ENCODE measurements around the gene ADCY5. TPM values are rescaled to one million over a fixed set of nuclear protein-coding genes. Genes with fewer than 3 reads are reported as not detected.

The ADCY5 gene
- polyA plus RNA-seq, 4 donors, result 0.67 to 6.9 (median 5.0) TPM

- H3K36me3 ChIP-seq (ENCODE audit: control insufficient read depth in 3 of 3, insufficient read depth in 2 of 3, low read depth in 1 of 3, low read length in 3 of 3), result peaks cover 0 to 53% (median 0%) of the 10 kb centered on the region in 3 donors
- H3K27me3 ChIP-seq (ENCODE audit: control insufficient read depth in 3 of 3, insufficient read depth in 3 of 3, low read length in 3 of 3), result no peaks in the 10 kb centered on the region
- WGBS, 3 donors, result 66 to 79% (median 68%) methylated on average over 9 of the region's 9 CpGs
- H3K9me3 ChIP-seq (ENCODE audit: control insufficient read depth in 2 of 2, insufficient read depth in 1 of 2, low read depth in 1 of 2, low read length in 1 of 2), result no peaks in the 10 kb centered on the region
- no peak overlapping the region for H3K27ac ChIP-seq (ENCODE audit: low read depth in 1 of 3, low read length in 2 of 3)
- no peaks in the 10 kb centered on the region for H3K4me1 ChIP-seq (ENCODE audit: control insufficient read depth in 3 of 3, insufficient read depth in 2 of 3, low read depth in 1 of 3, low read length in 2 of 3)
- DNase-seq (no peak), FAIRE-seq (no peak)
- no peak overlapping the region for H3K4me3 ChIP-seq (ENCODE audit: low read depth in 1 of 3, low read length in 3 of 3)
Observed at GRCh38 chr3:123285066-123285465, 163.8 kb downstream of the ADCY5 start.

- Histone ChIP-seq H3K4me1 (ENCODE audit: control insufficient read depth in 3 of 3, insufficient read depth in 2 of 3, low read depth in 1 of 3, low read length in 2 of 3) (no peaks in the 10 kb centered on the region), H3K36me3 (ENCODE audit: control insufficient read depth in 3 of 3, insufficient read depth in 2 of 3, low read depth in 1 of 3, low read length in 3 of 3) (peaks cover 0 to 47% (median 0%) of the 10 kb centered on the region in 3 donors), H3K4me3 (ENCODE audit: low read depth in 1 of 3, low read length in 3 of 3) (no peak overlapping the region), H3K27ac (ENCODE audit: low read depth in 1 of 3, low read length in 2 of 3) (no peak overlapping the region), H3K27me3 (ENCODE audit: control insufficient read depth in 3 of 3, insufficient read depth in 3 of 3, low read length in 3 of 3) (no peaks in the 10 kb centered on the region), H3K9me3 (ENCODE audit: control insufficient read depth in 2 of 2, insufficient read depth in 1 of 2, low read depth in 1 of 2, low read length in 1 of 2) (no peaks in the 10 kb centered on the region)
- FAIRE-seq, result no peak
- WGBS, 3 donors, result 60 to 85% (median 68%) methylated on average over 18 of the region's 18 CpGs
- DNase-seq, result peak in 1 of 2 donors; percentile 11
Observed at GRCh38 chr3:123284399-123285010, 164.4 kb downstream of the ADCY5 start.

- no peaks in the 10 kb centered on the region for H3K27me3 ChIP-seq (ENCODE audit: control insufficient read depth in 3 of 3, insufficient read depth in 3 of 3, low read length in 3 of 3)
- H3K27ac ChIP-seq (ENCODE audit: low read depth in 1 of 3, low read length in 2 of 3), result no peak overlapping the region
- H3K4me1 ChIP-seq (ENCODE audit: control insufficient read depth in 3 of 3, insufficient read depth in 2 of 3, low read depth in 1 of 3, low read length in 2 of 3), result no peaks in the 10 kb centered on the region
- no peaks in the 10 kb centered on the region for H3K9me3 ChIP-seq (ENCODE audit: control insufficient read depth in 2 of 2, insufficient read depth in 1 of 2, low read depth in 1 of 2, low read length in 1 of 2)
- DNase-seq, result no peak
- WGBS, 3 donors, result 83 to 86% (median 86%) methylated on average over 17 of the region's 17 CpGs
- H3K36me3 ChIP-seq (ENCODE audit: control insufficient read depth in 3 of 3, insufficient read depth in 2 of 3, low read depth in 1 of 3, low read length in 3 of 3), result peaks cover 0 to 43% (median 0%) of the 10 kb centered on the region in 3 donors
- H3K4me3 ChIP-seq (ENCODE audit: low read depth in 1 of 3, low read length in 3 of 3), result no peak overlapping the region
- no peak for FAIRE-seq
Observed at GRCh38 chr3:123283657-123284398, 165.1 kb downstream of the ADCY5 start.

DNA sequence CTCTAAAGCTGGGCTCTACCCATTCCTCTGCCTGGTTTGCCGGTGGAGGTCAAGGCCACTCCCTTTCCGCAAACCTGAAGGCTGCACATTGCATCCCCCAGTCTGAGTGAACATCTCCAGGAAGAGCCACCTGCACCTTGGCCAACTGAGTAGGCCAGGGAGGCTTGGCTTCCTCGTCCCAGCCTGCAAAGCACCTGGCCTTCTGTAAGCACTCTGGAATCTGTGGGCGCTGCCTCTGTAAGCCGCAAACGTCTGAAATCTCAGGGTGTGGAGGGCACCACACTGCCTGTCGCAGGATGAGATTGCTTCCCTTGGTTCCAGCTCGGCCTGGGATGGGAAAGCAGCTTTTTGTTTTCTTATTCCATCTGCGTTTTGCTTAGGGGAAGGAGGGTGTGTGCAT lies 165.8 kb downstream of the ADCY5 start:
- 54 to 75% (median 66%) methylated on average over 9 of the region's 9 CpGs for WGBS, 3 donors
- DNase-seq (no peak), FAIRE-seq (no peak)
- Histone ChIP-seq H3K9me3 (ENCODE audit: control insufficient read depth in 2 of 2, insufficient read depth in 1 of 2, low read depth in 1 of 2, low read length in 1 of 2) (no peaks in the 10 kb centered on the region), H3K27ac (ENCODE audit: low read depth in 1 of 3, low read length in 2 of 3) (no peak overlapping the region), H3K4me3 (ENCODE audit: low read depth in 1 of 3, low read length in 3 of 3) (no peak overlapping the region), H3K36me3 (ENCODE audit: control insufficient read depth in 3 of 3, insufficient read depth in 2 of 3, low read depth in 1 of 3, low read length in 3 of 3) (peaks cover 0 to 45% (median 0%) of the 10 kb centered on the region in 3 donors), H3K27me3 (ENCODE audit: control insufficient read depth in 3 of 3, insufficient read depth in 3 of 3, low read length in 3 of 3) (no peaks in the 10 kb centered on the region), H3K4me1 (ENCODE audit: control insufficient read depth in 3 of 3, insufficient read depth in 2 of 3, low read depth in 1 of 3, low read length in 2 of 3) (no peaks in the 10 kb centered on the region)

- FAIRE-seq, result no peak
- Histone ChIP-seq H3K4me3 (ENCODE audit: low read depth in 1 of 3, low read length in 3 of 3) (no peak overlapping the region), H3K27ac (ENCODE audit: low read depth in 1 of 3, low read length in 2 of 3) (no peak overlapping the region), H3K4me1 (ENCODE audit: control insufficient read depth in 3 of 3, insufficient read depth in 2 of 3, low read depth in 1 of 3, low read length in 2 of 3) (no peaks in the 10 kb centered on the region), H3K9me3 (ENCODE audit: control insufficient read depth in 2 of 2, insufficient read depth in 1 of 2, low read depth in 1 of 2, low read length in 1 of 2) (no peaks in the 10 kb centered on the region), H3K36me3 (ENCODE audit: control insufficient read depth in 3 of 3, insufficient read depth in 2 of 3, low read depth in 1 of 3, low read length in 3 of 3) (peaks cover 0 to 43% (median 0%) of the 10 kb centered on the region in 3 donors), H3K27me3 (ENCODE audit: control insufficient read depth in 3 of 3, insufficient read depth in 3 of 3, low read length in 3 of 3) (no peaks in the 10 kb centered on the region)
- no peak for DNase-seq
- 84 to 87% (median 85%) methylated on average over 8 of the region's 8 CpGs for whole genome bisulfite sequencing, 3 donors
Observed at GRCh38 chr3:123282461-123282860, 166.4 kb downstream of the ADCY5 start.

GRCh38 chr3:123281929-123282328 lies 167.0 kb downstream of the ADCY5 start:
- Histone ChIP-seq H3K27me3 (ENCODE audit: control insufficient read depth in 3 of 3, insufficient read depth in 3 of 3, low read length in 3 of 3) (no peaks in the 10 kb centered on the region), H3K4me1 (ENCODE audit: control insufficient read depth in 3 of 3, insufficient read depth in 2 of 3, low read depth in 1 of 3, low read length in 2 of 3) (no peaks in the 10 kb centered on the region), H3K36me3 (ENCODE audit: control insufficient read depth in 3 of 3, insufficient read depth in 2 of 3, low read depth in 1 of 3, low read length in 3 of 3) (peaks cover 0 to 42% (median 0%) of the 10 kb centered on the region in 3 donors), H3K27ac (ENCODE audit: low read depth in 1 of 3, low read length in 2 of 3) (no peak overlapping the region), H3K4me3 (ENCODE audit: low read depth in 1 of 3, low read length in 3 of 3) (no peak overlapping the region), H3K9me3 (ENCODE audit: control insufficient read depth in 2 of 2, insufficient read depth in 1 of 2, low read depth in 1 of 2, low read length in 1 of 2) (no peaks in the 10 kb centered on the region)
- 92 to 100% (median 98%) methylated on average over 2 of the region's 2 CpGs for WGBS, 3 donors
- no peak for FAIRE-seq
- no peak for DNase-seq

GRCh38 chr3:123281406-123281805 lies 167.5 kb downstream of the ADCY5 start:
- FAIRE-seq, result no peak
- Histone ChIP-seq H3K27ac (ENCODE audit: low read depth in 1 of 3, low read length in 2 of 3) (no peak overlapping the region), H3K36me3 (ENCODE audit: control insufficient read depth in 3 of 3, insufficient read depth in 2 of 3, low read depth in 1 of 3, low read length in 3 of 3) (peaks cover 0 to 38% (median 0%) of the 10 kb centered on the region in 3 donors), H3K4me1 (ENCODE audit: control insufficient read depth in 3 of 3, insufficient read depth in 2 of 3, low read depth in 1 of 3, low read length in 2 of 3) (no peaks in the 10 kb centered on the region), H3K4me3 (ENCODE audit: low read depth in 1 of 3, low read length in 3 of 3) (no peak overlapping the region), H3K9me3 (ENCODE audit: control insufficient read depth in 2 of 2, insufficient read depth in 1 of 2, low read depth in 1 of 2, low read length in 1 of 2) (no peaks in the 10 kb centered on the region), H3K27me3 (ENCODE audit: control insufficient read depth in 3 of 3, insufficient read depth in 3 of 3, low read length in 3 of 3) (no peaks in the 10 kb centered on the region)
- no peak for DNase-seq
- WGBS, 3 donors, result 88 to 95% (median 93%) methylated on average over 3 of the region's 3 CpGs

DNA sequence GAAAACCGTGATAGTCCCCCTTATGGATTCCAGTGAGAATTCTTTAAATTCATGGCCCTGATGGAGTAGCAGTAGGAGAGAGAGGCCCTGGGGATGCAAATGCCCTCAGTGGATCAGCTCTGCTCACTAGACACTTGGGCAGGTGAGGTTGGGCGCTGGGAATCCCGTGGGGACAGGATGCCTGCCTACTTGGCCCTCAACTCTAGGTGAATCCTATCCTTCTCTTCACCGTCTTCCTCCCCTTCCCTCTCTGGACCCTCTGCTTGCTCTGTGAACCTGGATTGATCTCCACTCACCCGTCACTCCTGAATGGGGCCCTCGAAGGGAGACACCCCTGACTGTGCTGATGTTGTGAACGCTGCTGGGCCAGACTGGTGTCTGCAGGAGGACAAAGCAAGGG lies 169.8 kb downstream of the ADCY5 start:
- Histone ChIP-seq H3K36me3 (ENCODE audit: control insufficient read depth in 3 of 3, insufficient read depth in 2 of 3, low read depth in 1 of 3, low read length in 3 of 3) (peaks cover 0 to 15% (median 0%) of the 10 kb centered on the region in 3 donors), H3K27ac (ENCODE audit: low read depth in 1 of 3, low read length in 2 of 3) (no peak overlapping the region), H3K27me3 (ENCODE audit: control insufficient read depth in 3 of 3, insufficient read depth in 3 of 3, low read length in 3 of 3) (no peaks in the 10 kb centered on the region), H3K9me3 (ENCODE audit: control insufficient read depth in 2 of 2, insufficient read depth in 1 of 2, low read depth in 1 of 2, low read length in 1 of 2) (no peaks in the 10 kb centered on the region), H3K4me3 (ENCODE audit: low read depth in 1 of 3, low read length in 3 of 3) (no peak overlapping the region), H3K4me1 (ENCODE audit: control insufficient read depth in 3 of 3, insufficient read depth in 2 of 3, low read depth in 1 of 3, low read length in 2 of 3) (no peaks in the 10 kb centered on the region)
- WGBS, 3 donors, result 73 to 87% (median 83%) methylated on average over 7 of the region's 7 CpGs
- FAIRE-seq, result no peak
- DNase-seq, result no peak

Data from small intestine (tissue), 7 donors.